ENCODE measurements around the gene SUMF2.
"Not testable (repeated sequence)": the region's sequence is repeated elsewhere in the genome, so short reads cannot be mapped to it uniquely, and the experiment has no call there.

The SUMF2 gene

GRCh38 chr7:56063882-56064625, at the start of gene SUMF2:
Gene SUMF2 (plus strand): TSS chr7:56064286. CDS start chr7:56064312, 26 bp downstream.
- H3K27ac ChIP-seq, result peak within 1 kb of the TSS; percentile 93

DNA sequence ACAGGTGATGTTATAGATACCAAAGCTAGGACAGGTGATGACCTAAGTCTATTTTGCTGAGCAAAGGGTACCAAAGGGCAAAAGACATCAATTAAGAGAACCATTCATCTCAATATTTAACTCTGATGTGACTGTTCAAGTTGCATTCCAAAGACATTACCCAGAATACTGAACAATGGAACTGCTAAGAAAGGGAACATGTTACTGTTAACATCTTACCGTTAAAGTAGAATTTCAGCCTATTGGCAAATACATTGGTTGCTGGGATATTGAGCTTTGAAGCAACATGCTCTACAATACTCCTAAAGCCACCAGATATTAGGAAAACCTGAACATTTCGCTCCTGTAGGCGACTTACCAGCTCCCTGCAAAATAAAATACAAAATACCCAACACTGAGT, 47.1 kb upstream of the SUMF2 start:
- H3K27ac ChIP-seq, result not testable (repeated sequence)

More at GRCh38 chr7:56063882-56064625, at the start of gene SUMF2:
- no peak for TF ChIP-seq ZFX (IDR thresholded peaks at IDR 0.05; ENCODE audit: borderline replicate concordance)
- TF ChIP-seq, protein P1, sequence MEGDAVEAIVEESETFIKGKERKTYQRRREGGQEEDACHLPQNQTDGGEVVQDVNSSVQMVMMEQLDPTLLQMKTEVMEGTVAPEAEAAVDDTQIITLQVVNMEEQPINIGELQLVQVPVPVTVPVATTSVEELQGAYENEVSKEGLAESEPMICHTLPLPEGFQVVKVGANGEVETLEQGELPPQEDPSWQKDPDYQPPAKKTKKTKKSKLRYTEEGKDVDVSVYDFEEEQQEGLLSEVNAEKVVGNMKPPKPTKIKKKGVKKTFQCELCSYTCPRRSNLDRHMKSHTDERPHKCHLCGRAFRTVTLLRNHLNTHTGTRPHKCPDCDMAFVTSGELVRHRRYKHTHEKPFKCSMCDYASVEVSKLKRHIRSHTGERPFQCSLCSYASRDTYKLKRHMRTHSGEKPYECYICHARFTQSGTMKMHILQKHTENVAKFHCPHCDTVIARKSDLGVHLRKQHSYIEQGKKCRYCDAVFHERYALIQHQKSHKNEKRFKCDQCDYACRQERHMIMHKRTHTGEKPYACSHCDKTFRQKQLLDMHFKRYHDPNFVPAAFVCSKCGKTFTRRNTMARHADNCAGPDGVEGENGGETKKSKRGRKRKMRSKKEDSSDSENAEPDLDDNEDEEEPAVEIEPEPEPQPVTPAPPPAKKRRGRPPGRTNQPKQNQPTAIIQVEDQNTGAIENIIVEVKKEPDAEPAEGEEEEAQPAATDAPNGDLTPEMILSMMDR (IDR thresholded peaks at IDR 0.05), result peak; percentile 34

GRCh38 chr7:56019501-56019900, 44.6 kb upstream of the SUMF2 start:
- TF ChIP-seq ZFX (IDR thresholded peaks at IDR 0.05; ENCODE audit: borderline replicate concordance), result no peak
- TF ChIP-seq, protein P1 (IDR thresholded peaks at IDR 0.05), result no peak

GRCh38 chr7:56023500-56023899, 40.6 kb upstream of the SUMF2 start:
- H3K27ac ChIP-seq, result no peak overlapping the region
- no peak for TF ChIP-seq ZFX (IDR thresholded peaks at IDR 0.05; ENCODE audit: borderline replicate concordance)
- TF ChIP-seq, protein P1 (IDR thresholded peaks at IDR 0.05), result no peak

More at GRCh38 chr7:56019501-56019900, 44.6 kb upstream of the SUMF2 start:
- H3K27ac ChIP-seq, result no peak overlapping the region

DNA sequence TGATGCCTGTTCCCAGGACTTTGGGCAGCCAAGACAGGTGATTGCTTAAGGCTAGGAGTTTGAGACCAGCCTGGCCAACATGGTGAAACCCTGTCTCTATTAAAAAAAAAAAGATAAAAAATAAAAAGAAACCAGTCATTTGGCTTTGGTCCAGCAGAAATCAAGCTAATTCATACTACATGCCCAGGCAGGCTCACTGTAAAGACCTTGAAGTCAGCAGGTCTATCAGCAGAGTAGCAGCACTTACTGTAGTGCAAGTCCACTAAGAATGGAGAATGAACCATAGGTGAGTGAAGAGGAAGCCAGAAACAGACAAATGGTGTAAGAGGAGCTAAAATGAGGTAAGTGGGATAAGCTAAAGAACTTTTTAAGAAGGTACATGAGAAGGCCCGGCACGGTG, 37.5 kb upstream of the SUMF2 start:
- TF ChIP-seq ZFX (IDR thresholded peaks at IDR 0.05; ENCODE audit: borderline replicate concordance), result no peak
- TF ChIP-seq, protein P1 (IDR thresholded peaks at IDR 0.05), result no peak
- H3K27ac ChIP-seq, result no peak overlapping the region

GRCh38 chr7:56028942-56029630, 35.0 kb upstream of the SUMF2 start:
- no peak overlapping the region for H3K27ac ChIP-seq
- TF ChIP-seq, protein P1 (IDR thresholded peaks at IDR 0.05), result no peak
- TF ChIP-seq ZFX (IDR thresholded peaks at IDR 0.05; ENCODE audit: borderline replicate concordance), result no peak

DNA sequence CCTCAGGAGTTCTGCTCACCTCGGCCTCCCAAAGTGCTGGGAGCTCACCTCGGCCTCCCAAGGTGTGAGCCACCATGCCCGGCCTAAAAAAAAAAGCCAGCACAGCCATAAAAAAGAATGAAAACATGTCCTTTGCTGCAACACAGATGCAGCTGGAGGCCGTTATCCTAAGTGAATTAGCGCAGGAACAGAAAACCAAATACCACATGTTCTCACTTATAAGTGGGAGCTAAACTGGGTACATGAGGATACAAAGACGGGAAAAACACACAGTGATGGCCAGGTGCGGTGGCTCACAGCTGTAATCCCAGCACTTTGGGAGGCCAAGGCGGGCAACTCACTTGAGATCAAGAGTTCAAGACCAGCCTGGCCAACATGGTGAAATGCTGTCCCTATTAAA, 33.7 kb upstream of the SUMF2 start:
- TF ChIP-seq, protein P1 (IDR thresholded peaks at IDR 0.05), result no peak
- no peak for TF ChIP-seq ZFX (IDR thresholded peaks at IDR 0.05; ENCODE audit: borderline replicate concordance)
- no peak overlapping the region for H3K27ac ChIP-seq

DNA sequence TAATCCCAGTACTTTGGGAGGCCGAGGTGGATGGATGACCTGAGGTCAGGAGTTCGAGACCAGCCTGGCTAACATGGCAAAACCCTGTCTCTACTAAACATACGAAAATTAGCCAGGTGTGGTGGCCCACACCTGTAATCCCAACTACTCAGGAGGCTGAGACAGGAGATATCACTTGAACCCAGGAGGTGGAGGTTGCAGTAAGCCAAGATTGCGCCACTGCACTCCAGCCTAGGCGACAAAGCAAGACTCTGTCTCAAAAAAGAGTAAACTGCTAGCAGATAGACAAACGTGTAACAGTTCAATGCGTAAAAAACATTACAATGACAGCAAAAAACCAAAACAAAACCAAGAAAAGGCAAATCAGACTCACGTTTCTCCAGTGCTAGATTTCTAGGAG, 32.5 kb upstream of the SUMF2 start:
- peak overlapping the region; percentile 32; the same call in 1 of the 2 replicates for H3K27ac ChIP-seq

GRCh38 chr7:56032578-56032977, 31.5 kb upstream of the SUMF2 start:
- H3K27ac ChIP-seq, result 0 out of 2 replicates have a peak overlapping the region, but pooled peaks have one; percentile 32
